K562 (cell line): ENCODE results near the gene SMG1. TPM values are rescaled to one million over a fixed set of nuclear protein-coding genes. Genes with fewer than 3 reads are reported as not detected.

ENCODE experiments used
- ATAC-seq: fragments of 200-7000 bp; cut with Tn5 transposase; 3 replicates; pipeline ENCODE4 v1.9.1; 2020; ENCODE audit warnings: moderate library complexity
- BruUV-seq: library from RNA; stranded (reverse); fragments of 400-500 nt; replicated peaks from 2 replicates; lab custom pipeline; 2021; lab: Mats Ljungman, UMichigan
- CTCF ChIA-PET: fragments of 300-600 bp; formaldehyde crosslinking; extraction: SDS; loops from one replicate; lab custom pipeline; 2021; ENCODE audit warnings: low intra/inter-chr PET ratio; lab: Yijun Ruan, JAX
- POLR2A ChIA-PET: fragments of 300-600, 350-650 bp; sonication (Branson Sonifier 250); formaldehyde crosslinking; extraction: SDS; loops from one replicate; lab custom pipeline; 2021; ENCODE audit warnings: antibody characterized with exemption, inconsistent platforms; lab: Yijun Ruan, JAX
- DNase-seq, 4 experiments: peaks; one replicate each; pipeline versions ENCODE4 v3.0.0 to v3.0.0-alpha.2; 2011 to 2018; ENCODE audit warnings: low spot score in 3 of 4, mixed read lengths in 3 of 4; ENCODE audit errors: extremely low read depth in 1 of 4
- FAIRE-seq: peaks from 2 replicates; lab custom pipeline; 2011; peaks lifted over from hg19 to GRCh38; lab: Jason Lieb, UNC
- H2AFZ ChIP-seq: 2 replicates; pipeline ENCODE4 v1.6.0; 2011; ENCODE audit warnings: low read depth, low read length, control low read depth, inconsistent platforms
- H3K27ac ChIP-seq: fragments of 200-600 bp; 3 replicates; pipeline ENCODE4 v1.8.0; 2011; ENCODE audit warnings: low read depth, mild to moderate bottlenecking, control low read depth, inconsistent platforms, low read length, moderate library complexity, mixed read lengths; ENCODE audit errors: extremely low read depth
- H3K27me3 ChIP-seq, 2 experiments: fragments of 300-600 bp in 1 of 2; 2 replicates in 1 of 2; 3 replicates in 1 of 2; pipeline versions ENCODE4 v1.6.0 to v1.8.0; 2011; ENCODE audit warnings: inconsistent platforms in 2 of 2, low read length in 2 of 2, mild to moderate bottlenecking in 1 of 2, mixed read lengths in 1 of 2, moderate library complexity in 1 of 2; ENCODE audit not compliant: control insufficient read depth in 2 of 2, insufficient read depth in 2 of 2
- H3K36me3 ChIP-seq: fragments of 300-600 bp; 3 replicates; pipeline ENCODE4 v1.8.0; 2011; ENCODE audit warnings: mild to moderate bottlenecking, low read length, inconsistent platforms; ENCODE audit not compliant: control insufficient read depth, insufficient read depth
- H3K4me1 ChIP-seq, 2 experiments: fragments of 200-600 bp in 1 of 2; replicated peaks in 1 of 2; 2 replicates in 1 of 2; 3 replicates in 1 of 2; pipeline versions ENCODE4 v1.5.1 to v1.8.0; 2011; ENCODE audit warnings: inconsistent platforms in 2 of 2, low read length in 2 of 2, mild to moderate bottlenecking in 1 of 2, mixed read lengths in 1 of 2, moderate library complexity in 1 of 2; ENCODE audit not compliant: control insufficient read depth in 2 of 2, insufficient read depth in 2 of 2
- H3K4me2 ChIP-seq: 2 replicates; pipeline ENCODE4 v1.6.1; 2011; ENCODE audit warnings: low read length, control low read depth, inconsistent platforms, mixed read lengths; ENCODE audit not compliant: insufficient read depth
- H3K4me3 ChIP-seq: fragments of 200-600 bp; sonication (generic), shearing (Covaris generic); 2 replicates; pipeline ENCODE4 v1.5.1; 2016; ENCODE audit warnings: control low read depth, inconsistent platforms
- H3K79me2 ChIP-seq: fragments of 200-600 bp; 3 replicates; pipeline ENCODE4 v1.8.0; 2011; ENCODE audit warnings: low read length, inconsistent platforms; ENCODE audit not compliant: control insufficient read depth, insufficient read depth
- H3K9ac ChIP-seq, 2 experiments: 2 replicates each; pipeline versions ENCODE4 v1.6.0 to v1.6.1; 2011; ENCODE audit warnings: low read depth in 2 of 2, low read length in 2 of 2, control low read depth in 1 of 2, inconsistent platforms in 1 of 2, mild to moderate bottlenecking in 1 of 2, mixed read lengths in 1 of 2; ENCODE audit not compliant: insufficient read depth in 1 of 2
- H3K9me1 ChIP-seq: one replicate; pipeline ENCODE4 v1.6.0; 2011; ENCODE audit warnings: inconsistent platforms, mild to moderate bottlenecking, low read length, moderate library complexity; ENCODE audit not compliant: control insufficient read depth, insufficient read depth
- H3K9me3 ChIP-seq: replicated peaks from 2 replicates; pipeline ENCODE4 v1.5.1; 2011; ENCODE audit warnings: low read depth, low read length, inconsistent platforms; ENCODE audit not compliant: control insufficient read depth, insufficient read depth
- H4K20me1 ChIP-seq: replicated peaks from 2 replicates; pipeline ENCODE4 v1.6.1; 2011; ENCODE audit warnings: low read length, inconsistent platforms, mixed read lengths; ENCODE audit not compliant: control insufficient read depth, insufficient read depth
- E2F5 ChIP-seq: sonication (generic); formaldehyde crosslinking; IDR thresholded peaks from 2 replicates; pipeline ENCODE4 v1.8.0; 2022; ENCODE audit warnings: mild to moderate bottlenecking, missing genetic modification reagents
- GATAD2B ChIP-seq: fragments of 450-650 bp; IDR thresholded peaks from 2 replicates; pipeline ENCODE4 v1.6.1; 2017; ENCODE audit warnings: mild to moderate bottlenecking, borderline replicate concordance
- HNRNPUL1 ChIP-seq: fragments of 200-400 bp; formaldehyde crosslinking; IDR thresholded peaks from 2 replicates; pipeline ENCODE4 v1.6.1; 2017; ENCODE audit warnings: low read length
- ID3 ChIP-seq, 2 experiments: fragments of 250-450 bp in 1 of 2; fragments of 450-650 bp in 1 of 2; sonication (Bioruptor Pico) in 1 of 2; IDR thresholded peaks; 2 replicates each; pipeline versions ENCODE4 v1.6.1 to v1.8.0; 2016 to 2021; ENCODE audit warnings: mild to moderate bottlenecking in 2 of 2, moderate library complexity in 2 of 2, missing compliant biosample characterization in 1 of 2, missing genetic modification characterization in 1 of 2
- RBBP5 ChIP-seq: fragments of 200-600 bp; sonication (generic); IDR thresholded peaks from 2 replicates; pipeline ENCODE4 v1.6.1; 2012; ENCODE audit warnings: borderline replicate concordance, mild to moderate bottlenecking, low read length, control low read depth, inconsistent platforms; ENCODE audit not compliant: insufficient read depth, poor library complexity, severe bottlenecking
- TFAM ChIP-seq: fragments of 250-450 bp; sonication (Bioruptor Pico); conservative IDR thresholded peaks from 2 replicates; pipeline ENCODE4 v1.5.0; 2021; ENCODE audit warnings: mild to moderate bottlenecking, moderate library complexity
- ZNF592 ChIP-seq: fragments of 450-650 bp; IDR thresholded peaks from 2 replicates; pipeline ENCODE4 v1.6.1; 2017; ENCODE audit warnings: antibody characterized with exemption, mild to moderate bottlenecking
- ZNF785 ChIP-seq: fragments of 250-450 bp; sonication (Bioruptor Pico); IDR thresholded peaks from 2 replicates; pipeline ENCODE4 v1.4.0; 2020; ENCODE audit warnings: mild to moderate bottlenecking
- WGBS: fragments of 100-300 bp; shearing (Covaris generic); methylation state at CpG from one replicate; pipeline ENCODE4 v1.1.6; 2016; ENCODE audit warnings: low coverage, mixed read lengths; ENCODE audit not compliant: insufficient coverage; ENCODE audit errors: missing lambda C conversion rate; 5-methylcytosine and 5-hydroxymethylcytosine counted together
- in situ Hi-C: fragments of 300-500 bp; cut with MboI; formaldehyde crosslinking; loops from 4 replicates; pipeline ENCODE4 v1.15.0; 2018; ENCODE audit warnings: inconsistent platforms, mixed read lengths
- intact Hi-C: fragments of 100-400 bp; cut with micrococcal nuclease; formaldehyde crosslinking; loops from 2 replicates; pipeline ENCODE4 v1.14.2; 2022
- polyA plus RNA-seq, 8 experiments: library from polyadenylated mRNA; depleted of rRNA in 4 of 8; stranded (reverse) in 5 of 8; unstranded in 3 of 8; fragments of >200 nt; fragmentation: Nextera tagmentation in 2 of 8; fragmentation: Illumina TruSeq in 1 of 8; extraction: Ambion mirVana in 2 of 8; extraction: Trizol in 1 of 8; gene quantifications; 2 replicates each; pipeline versions ENCODE4 v1.2.1 to v1.2.3, GENCODE V29; 2011 to 2014; ENCODE audit warnings: inconsistent platforms in 1 of 8, missing spikeins in 1 of 8
- total RNA-seq, 7 experiments: library from RNA; depleted of rRNA in 6 of 7; stranded (reverse); fragments of >200 nt in 6 of 7; fragmentation: Illumina TruSeq in 2 of 7; extraction: Trizol in 2 of 7; gene quantifications; 2 replicates each; pipeline versions ENCODE4 v1.2.1 to v1.2.3, GENCODE V29; 2011 to 2021; ENCODE audit warnings: low replicate concordance in 1 of 7

SMG1 gene
- total and polyA plus RNA-seq, 9 of the 15 experiments (the other 6 are each of a cell fraction or from before 2014, with no cell fraction given), result 3.4 to 54.8 (median 32.0) TPM

DNA sequence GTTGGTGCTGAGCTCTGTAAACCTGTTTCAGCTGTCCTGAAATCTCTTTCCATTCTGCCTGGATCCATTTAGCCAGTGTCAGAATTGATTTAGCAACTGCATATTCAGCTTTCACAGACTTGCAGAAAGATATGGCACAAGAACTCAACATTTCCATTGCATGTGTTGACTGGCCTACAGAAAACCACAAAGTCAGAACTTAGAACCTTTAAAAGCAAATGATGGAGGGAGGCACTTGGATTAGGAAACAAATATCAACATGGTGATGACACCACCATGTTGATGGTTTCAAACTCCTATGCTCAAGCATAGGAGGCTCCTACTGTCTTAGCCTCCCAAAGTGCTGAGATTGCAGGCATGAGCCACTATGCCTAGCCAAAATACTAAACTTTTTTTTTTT lies 72.5 kb downstream of the SMG1 start (continued):
- no peak for TF ChIP-seq TFAM
- no peak for TF ChIP-seq ZNF785 (CRISPR knock-in tag)
- no peak for TF ChIP-seq E2F5
- TF ChIP-seq ZNF592, result no peak
- no peak for TF ChIP-seq GATAD2B

- intact Hi-C loops, result no loop called here
- Histone ChIP-seq H3K9ac (no peak overlapping the region), H3K27me3 (no peaks in the 10 kb centered on the region), H3K4me1 (no peaks in the 10 kb centered on the region), H4K20me1 (peaks cover 3% of the 10 kb centered on the region; the same call in 1 of the 2 replicates), H3K36me3 (peaks cover 96% of the 10 kb centered on the region), H3K9me3 (no peaks in the 10 kb centered on the region), H2AFZ (no peak overlapping the region), H3K9me1 (no peaks in the 10 kb centered on the region), H3K79me2 (no peaks in the 10 kb centered on the region), H3K27ac (no peak overlapping the region), H3K4me2 (no peak overlapping the region), H3K4me3 (no peak overlapping the region)
- no peak for FAIRE-seq
- 93% methylated on average over 1 of the region's 1 CpG for WGBS
- BruUV-seq, result no TSS peak
- ChIA-PET CTCF (no interaction called here), POLR2A (no interaction called here)
- ATAC-seq, result no peak
- no peak for DNase-seq
- in situ Hi-C loops, result no loop called here
- TF ChIP-seq HNRNPUL1 (no peak), RBBP5 (no peak), ID3 (CRISPR knock-in tag; IDR thresholded peaks at IDR 0.05) (no peak), ID3 (tag; IDR thresholded peaks at IDR 0.05) (no peak)
These were observed 73.6 kb downstream of the SMG1 start for GRCh38 chr16:18852647-18853046.
